ENCODE data around the gene SYAP1.
"Not testable (repeated sequence)": the region's sequence is repeated elsewhere in the genome, so short reads cannot be mapped to it uniquely, and the experiment has no call there.

Gene SYAP1

GRCh38 chrX:16772460-16772859, 53.0 kb downstream of the SYAP1 start:
- FAIRE-seq: no peak

GRCh38 chrX:16774746-16775145, 55.3 kb downstream of the SYAP1 start:
- no peak for FAIRE-seq
- DNase-seq (ENCODE audit: insufficient read length, low spot score): no peak

More at GRCh38 chrX:16772460-16772859, 53.0 kb downstream of the SYAP1 start:
- DNase-seq (ENCODE audit: insufficient read length, low spot score): no peak

GRCh38 chrX:16778545-16778944, 59.1 kb downstream of the SYAP1 start:
- no peak for FAIRE-seq
- no peak for DNase-seq (ENCODE audit: insufficient read length, low spot score)

GRCh38 chrX:16778993-16779392, 59.6 kb downstream of the SYAP1 start:
- FAIRE-seq: no peak
- no peak for DNase-seq (ENCODE audit: insufficient read length, low spot score)

- DNase-seq (ENCODE audit: insufficient read length, low spot score); FAIRE-seq: not testable (repeated sequence)
These were observed 60.4 kb downstream of the SYAP1 start for GRCh38 chrX:16779815-16780214.

GRCh38 chrX:16783452-16783851, 64.0 kb downstream of the SYAP1 start:
- FAIRE-seq: no peak
- no peak for DNase-seq (ENCODE audit: insufficient read length, low spot score)

GRCh38 chrX:16784440-16784839, 65.0 kb downstream of the SYAP1 start:
- DNase-seq (ENCODE audit: insufficient read length, low spot score); FAIRE-seq: not testable (repeated sequence)

GRCh38 chrX:16785247-16786138, 66.1 kb downstream of the SYAP1 start:
- FAIRE-seq (no peak), DNase-seq (ENCODE audit: insufficient read length, low spot score) (no peak)

- peak; percentile 97 for FAIRE-seq
- peak; percentile 99 for DNase-seq (ENCODE audit: insufficient read length, low spot score)
These were observed 66.9 kb downstream of the SYAP1 start, which contains the start of gene TXLNG for GRCh38 chrX:16786139-16786790. Gene TXLNG, plus strand, starts transcription at chrX:16786466. Its CDS starts 22 bp downstream, at chrX:16786488.

- DNase-seq (ENCODE audit: insufficient read length, low spot score): peak; percentile 21
These were observed 67.7 kb downstream of the SYAP1 start for GRCh38 chrX:16786791-16787735.

GRCh38 chrX:16788477-16788876, 69.1 kb downstream of the SYAP1 start:
- DNase-seq (ENCODE audit: insufficient read length, low spot score): no peak
- FAIRE-seq: no peak

More at GRCh38 chrX:16786791-16787735, 67.7 kb downstream of the SYAP1 start:
- no peak for FAIRE-seq

- DNase-seq (ENCODE audit: insufficient read length, low spot score) (no peak), FAIRE-seq (no peak)
These were observed 76.9 kb downstream of the SYAP1 start for GRCh38 chrX:16796298-16796697.

- DNase-seq (ENCODE audit: insufficient read length, low spot score): no peak
- no peak for FAIRE-seq
These were observed 77.9 kb downstream of the SYAP1 start for GRCh38 chrX:16797358-16797757.

GRCh38 chrX:16797841-16798240, 78.4 kb downstream of the SYAP1 start:
- FAIRE-seq (no peak), DNase-seq (ENCODE audit: insufficient read length, low spot score) (no peak)

- FAIRE-seq: no peak
- DNase-seq (ENCODE audit: insufficient read length, low spot score): no peak
These were observed 85.6 kb downstream of the SYAP1 start for GRCh38 chrX:16804923-16805464.

- FAIRE-seq (no peak), DNase-seq (ENCODE audit: insufficient read length, low spot score) (no peak)
These were observed 88.1 kb downstream of the SYAP1 start for GRCh38 chrX:16807548-16807947.

GRCh38 chrX:16807976-16808542, 88.6 kb downstream of the SYAP1 start:
- DNase-seq (ENCODE audit: insufficient read length, low spot score) (peak; percentile 77), FAIRE-seq (peak; percentile 69)

GRCh38 chrX:16814597-16814996, 95.2 kb downstream of the SYAP1 start:
- FAIRE-seq: no peak

More at GRCh38 chrX:16814597-16814996, 95.2 kb downstream of the SYAP1 start:
- DNase-seq (ENCODE audit: insufficient read length, low spot score): no peak

Measured in HTR-8/SVneo (cell line).